ENCODE results near the gene IL27RA.

GRCh38 chr19:14080887-14081796, 49.6 kb downstream of the IL27RA start:
- TF ChIP-seq, protein P1, sequence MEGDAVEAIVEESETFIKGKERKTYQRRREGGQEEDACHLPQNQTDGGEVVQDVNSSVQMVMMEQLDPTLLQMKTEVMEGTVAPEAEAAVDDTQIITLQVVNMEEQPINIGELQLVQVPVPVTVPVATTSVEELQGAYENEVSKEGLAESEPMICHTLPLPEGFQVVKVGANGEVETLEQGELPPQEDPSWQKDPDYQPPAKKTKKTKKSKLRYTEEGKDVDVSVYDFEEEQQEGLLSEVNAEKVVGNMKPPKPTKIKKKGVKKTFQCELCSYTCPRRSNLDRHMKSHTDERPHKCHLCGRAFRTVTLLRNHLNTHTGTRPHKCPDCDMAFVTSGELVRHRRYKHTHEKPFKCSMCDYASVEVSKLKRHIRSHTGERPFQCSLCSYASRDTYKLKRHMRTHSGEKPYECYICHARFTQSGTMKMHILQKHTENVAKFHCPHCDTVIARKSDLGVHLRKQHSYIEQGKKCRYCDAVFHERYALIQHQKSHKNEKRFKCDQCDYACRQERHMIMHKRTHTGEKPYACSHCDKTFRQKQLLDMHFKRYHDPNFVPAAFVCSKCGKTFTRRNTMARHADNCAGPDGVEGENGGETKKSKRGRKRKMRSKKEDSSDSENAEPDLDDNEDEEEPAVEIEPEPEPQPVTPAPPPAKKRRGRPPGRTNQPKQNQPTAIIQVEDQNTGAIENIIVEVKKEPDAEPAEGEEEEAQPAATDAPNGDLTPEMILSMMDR (conservative IDR thresholded peaks at IDR 0.05; ENCODE audit: low read length), result no peak
- TF ChIP-seq EZH2phosphoT487 (IDR thresholded peaks at IDR 0.05; ENCODE audit: borderline replicate concordance, low read depth, low read length), result no peak

Measured in OCI-LY7 (cell line).